GM21367 (cell line): Measurements from ENCODE around the gene SHISA8.

Experiments used
- ATAC-seq: cut with Tn5 transposase; IDR thresholded peaks from one replicate; pipeline ENCODE4 v1.9.1; 2021; ENCODE audit not compliant: unreplicated experiment

The SHISA8 gene

DNA sequence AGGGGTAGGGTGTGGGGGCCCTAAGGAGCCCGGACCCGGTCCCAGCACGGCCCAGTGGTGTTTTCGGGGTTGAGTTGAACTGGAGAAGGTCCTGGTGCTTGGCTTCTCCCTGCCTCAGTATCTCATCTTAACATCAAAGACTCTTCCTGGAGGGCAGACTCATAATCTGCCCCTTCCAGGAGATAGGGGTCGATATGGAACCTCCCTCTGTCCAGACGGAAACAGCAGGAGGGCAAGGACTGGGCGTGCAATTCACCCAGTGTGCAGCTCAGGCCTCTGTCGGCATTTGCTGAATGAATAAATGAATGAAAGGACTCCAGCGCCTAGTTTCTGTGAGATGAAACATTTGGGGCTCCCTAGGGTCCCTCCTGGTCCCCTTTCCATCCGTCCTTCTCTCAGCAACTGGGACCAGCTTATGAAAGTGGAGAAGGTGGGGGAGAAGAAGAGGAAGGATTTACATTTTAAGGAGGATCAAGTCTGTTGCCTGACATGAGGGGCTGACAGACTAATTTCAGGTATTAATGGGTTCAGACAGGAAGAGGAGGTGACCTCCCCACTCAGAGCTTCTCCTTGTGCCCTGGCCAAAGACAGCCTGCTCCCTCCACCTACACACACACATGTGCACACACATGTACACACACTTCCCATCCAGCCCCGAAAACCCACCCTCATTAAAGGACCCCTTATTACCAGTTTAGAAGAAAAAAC is 1.1 kb upstream of the SHISA8 start:
- no peak for ATAC-seq

DNA sequence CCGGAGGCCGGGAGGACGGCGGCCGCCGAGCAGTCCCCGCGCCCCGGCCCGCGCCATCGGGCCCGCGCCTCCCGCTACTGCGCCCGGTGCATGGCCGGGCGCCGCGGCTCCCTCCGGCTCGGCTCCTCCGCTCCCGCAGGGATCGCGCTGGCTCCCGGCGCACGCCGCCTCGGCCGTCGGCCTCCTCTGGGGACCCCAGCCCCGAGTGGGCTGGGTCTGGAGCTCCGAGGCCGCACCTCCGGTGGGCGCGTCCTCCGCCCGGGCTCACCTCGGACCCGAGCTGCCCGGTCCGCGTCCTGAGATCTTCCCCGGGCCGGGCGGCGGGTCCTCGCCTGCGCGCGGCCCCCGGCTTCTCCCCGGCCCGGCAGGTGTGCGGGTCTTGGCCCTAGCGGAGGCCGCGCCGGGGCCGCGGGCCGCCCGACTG is 251 bp downstream of the SHISA8 start:
- ATAC-seq: no peak

DNA sequence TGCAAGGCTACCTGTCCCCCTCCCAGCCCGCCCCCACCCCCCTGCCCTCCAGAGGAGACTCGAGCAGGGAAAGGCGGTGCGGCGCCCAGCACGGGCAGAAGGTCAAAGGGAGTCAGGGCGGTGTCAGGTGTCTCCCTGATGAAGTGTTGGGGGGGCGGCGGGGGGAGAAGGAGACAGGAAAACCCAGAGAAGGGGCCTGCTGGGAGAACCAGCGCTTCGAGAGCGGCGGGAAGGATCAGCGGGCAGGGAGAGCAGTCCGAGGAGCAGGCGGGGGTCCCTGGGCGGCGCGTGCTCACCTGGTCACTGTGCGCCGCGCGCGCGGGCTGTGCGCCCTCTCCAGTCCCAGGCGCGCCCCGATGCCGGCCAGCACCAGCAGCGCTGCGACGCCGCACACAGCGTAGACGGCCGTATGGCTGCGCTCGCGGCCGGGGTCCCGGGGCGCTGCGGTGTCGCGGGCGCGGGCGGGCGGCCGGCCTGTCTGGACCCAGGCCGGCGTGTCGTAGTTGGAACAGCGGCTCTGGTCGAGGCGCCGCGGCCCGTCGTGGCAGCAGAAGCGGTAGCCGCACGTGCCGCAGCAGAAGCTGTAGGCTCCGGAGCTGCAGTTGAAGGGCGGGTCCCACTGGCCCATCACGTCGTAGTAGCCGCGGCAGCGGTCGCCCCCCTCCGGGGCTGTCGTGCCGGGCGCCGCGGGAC is 886 bp downstream of the SHISA8 start:
- ATAC-seq: no peak

DNA sequence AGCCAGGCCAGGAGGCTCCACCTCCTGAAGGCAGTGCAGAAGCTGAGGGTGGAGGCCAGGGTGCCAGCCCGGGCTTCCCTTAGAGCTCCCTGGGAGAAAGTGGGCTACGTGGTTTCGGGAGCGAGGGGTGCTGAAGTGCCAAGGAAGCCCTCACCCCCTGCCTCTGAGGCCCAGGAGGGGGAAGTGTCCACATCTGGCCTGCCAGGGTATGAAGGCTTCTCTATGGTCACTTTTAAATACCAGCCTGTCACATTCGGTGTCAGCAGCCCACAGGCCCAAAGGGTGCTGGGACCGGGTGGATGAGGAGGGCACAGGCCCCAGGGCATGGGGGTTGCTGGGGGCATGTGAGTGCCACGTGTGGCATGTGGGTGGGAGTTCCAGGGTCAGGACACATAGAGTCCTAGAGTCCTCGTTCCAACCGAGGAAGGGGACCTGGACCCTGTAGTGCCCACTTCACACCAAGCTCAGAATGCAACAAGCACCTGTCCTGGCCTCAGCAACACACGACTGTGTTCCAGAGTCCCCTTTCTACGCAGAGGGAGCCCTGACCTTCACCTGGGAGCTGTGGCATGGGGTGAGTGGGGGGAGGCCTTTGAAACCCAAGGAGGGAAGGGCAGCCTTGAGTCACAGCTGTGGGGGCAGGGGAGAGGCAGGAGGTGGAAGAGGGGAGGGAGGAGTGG is 1.7 kb downstream of the SHISA8 start:
- no peak for ATAC-seq

DNA sequence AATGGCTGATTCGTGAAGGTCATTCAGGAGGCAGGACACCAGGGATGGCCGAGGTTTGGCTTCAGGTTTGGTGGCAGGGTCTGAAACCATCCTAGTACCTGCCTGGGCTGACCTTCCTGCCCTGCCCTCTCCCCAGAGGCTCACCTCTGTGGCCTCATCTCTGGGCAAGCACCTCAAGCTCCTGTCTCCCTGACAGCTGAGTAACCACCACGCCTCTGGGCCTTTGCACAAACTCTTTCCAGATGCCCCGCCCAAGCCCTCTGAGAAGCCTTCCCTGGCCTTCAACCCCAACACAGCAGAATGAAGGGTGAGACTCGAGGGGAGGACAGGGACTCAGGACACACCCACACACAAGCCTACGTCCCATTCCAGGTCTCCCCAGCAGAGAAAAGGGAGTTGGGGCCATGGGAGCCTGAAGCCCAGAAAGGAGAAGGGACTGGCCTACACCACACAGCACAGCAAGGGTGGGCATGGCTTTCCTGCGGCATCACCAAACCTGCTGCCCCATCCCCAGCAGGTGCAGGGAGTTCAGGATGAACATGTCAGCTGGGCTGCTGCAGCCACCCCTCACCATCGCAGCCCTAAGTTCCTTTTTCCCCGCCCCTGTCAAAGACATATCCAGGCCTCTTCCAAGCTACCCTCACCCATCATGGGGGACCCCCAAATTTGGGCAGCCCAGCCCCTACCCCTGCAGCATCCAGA is 2.4 kb downstream of the SHISA8 start:
- ATAC-seq: no peak

DNA sequence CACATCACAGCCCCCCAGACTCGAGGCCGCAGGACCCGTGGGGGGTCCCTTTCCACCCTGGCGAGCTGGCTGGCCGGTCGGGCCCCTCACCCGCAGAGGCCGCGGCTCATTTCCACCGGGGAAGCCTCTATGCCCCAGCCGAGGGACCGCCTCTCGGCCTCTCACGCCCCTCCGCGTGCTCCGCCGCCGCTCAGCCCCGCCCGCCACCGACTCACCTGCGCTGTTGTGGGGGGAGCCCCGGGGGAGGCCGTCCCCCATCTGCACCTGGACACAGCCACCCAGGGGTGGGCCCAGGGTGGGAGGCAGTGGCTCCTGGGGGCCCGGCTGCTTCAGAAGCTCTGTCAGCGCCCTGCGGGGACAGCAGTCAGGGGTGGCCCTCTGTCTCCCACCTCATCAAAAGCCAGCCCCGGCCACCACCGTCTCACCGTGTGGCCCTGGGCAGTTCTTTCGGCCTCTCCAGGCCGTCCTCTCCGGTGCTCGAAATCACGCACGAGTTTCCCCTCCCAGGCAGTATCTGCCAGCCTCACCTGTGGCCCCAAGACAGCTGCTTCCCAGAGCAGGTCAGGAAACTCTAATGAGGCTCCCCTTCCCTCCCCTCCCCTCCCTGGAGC is 3.8 kb downstream of the SHISA8 start:
- no peak for ATAC-seq

DNA sequence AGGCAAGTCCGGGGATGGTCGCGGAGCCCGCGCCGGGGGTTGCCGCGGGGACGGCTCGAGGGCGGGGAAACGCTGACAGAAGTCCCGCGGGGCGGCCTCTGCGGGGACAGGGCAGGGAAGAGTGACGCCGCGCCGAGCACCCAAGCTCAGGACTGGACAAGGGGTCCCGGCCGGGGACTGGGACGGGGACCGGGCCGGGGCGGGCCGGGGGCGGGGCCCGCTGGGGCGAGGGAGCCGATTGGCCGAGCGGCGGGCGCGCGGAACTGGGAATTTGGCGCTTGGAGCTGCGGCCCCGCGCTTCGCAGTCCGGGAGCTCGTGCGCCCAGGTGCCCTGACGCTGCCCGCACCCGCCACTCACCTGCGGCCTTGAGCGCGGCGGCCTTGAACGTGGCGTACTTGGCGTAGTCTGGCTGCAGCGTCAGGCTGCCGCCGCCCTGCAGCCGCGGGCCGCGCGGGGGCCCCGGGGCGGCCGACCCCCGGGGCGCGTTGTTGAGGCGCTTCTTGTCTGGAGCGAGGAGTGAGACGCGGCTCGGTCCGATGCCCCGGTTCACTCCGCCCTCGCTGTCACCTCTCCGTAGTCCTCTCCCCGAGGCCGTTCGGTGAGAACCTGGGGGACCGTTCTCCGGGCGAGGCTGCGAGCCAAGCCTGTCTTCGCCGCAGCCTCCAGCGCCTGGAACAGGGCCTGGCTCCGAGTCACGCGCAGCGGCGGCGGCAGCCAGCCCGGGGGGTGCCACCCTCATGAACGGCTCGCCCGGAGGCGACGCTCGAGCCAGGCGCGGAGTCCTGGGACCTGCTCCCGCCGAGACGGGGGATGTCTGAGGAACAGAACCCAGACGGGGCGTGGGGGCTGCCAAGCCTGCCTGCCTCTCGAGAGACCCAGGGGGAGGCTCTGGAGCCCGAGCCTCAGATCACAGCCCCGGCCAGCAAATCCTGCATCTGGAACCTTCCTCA is 4.5 kb downstream of the SHISA8 start:
- no peak for ATAC-seq

DNA sequence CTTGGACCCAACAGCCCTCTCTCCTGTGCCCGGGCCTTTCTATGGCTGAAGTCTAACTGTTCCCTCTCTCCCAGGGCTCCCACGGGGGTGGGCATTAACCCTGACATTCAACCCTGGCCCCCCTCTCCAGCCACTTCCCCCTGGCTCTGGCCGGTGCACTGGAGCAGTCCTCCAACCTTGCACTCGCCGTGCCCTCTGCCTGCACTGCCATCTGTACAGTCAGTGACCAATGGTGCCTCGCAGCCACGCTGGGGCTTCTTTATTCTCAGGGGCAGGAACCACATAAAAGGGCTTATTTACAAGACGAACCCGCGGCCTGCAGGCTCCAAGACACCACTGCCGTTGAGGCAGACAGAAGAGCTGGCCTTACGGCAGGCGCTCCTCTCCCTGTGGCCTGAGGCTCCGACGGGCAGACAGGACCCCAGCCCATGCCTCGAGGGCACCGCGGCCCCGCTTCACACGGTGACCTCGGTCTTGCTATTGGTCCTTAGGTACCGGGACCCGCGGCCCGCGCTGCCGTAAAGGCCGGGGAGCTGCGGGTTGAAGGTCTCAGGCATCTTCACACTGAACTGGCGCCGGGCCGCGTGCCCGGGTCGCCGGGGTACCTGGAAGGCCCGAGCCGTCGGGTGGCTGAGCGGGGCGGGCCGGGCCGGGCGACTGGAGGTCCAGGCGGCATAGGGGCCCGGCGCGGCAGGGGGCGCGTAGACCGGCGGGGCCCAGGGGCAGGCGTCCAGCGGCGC is 5.4 kb downstream of the SHISA8 start:
- no peak for ATAC-seq

DNA sequence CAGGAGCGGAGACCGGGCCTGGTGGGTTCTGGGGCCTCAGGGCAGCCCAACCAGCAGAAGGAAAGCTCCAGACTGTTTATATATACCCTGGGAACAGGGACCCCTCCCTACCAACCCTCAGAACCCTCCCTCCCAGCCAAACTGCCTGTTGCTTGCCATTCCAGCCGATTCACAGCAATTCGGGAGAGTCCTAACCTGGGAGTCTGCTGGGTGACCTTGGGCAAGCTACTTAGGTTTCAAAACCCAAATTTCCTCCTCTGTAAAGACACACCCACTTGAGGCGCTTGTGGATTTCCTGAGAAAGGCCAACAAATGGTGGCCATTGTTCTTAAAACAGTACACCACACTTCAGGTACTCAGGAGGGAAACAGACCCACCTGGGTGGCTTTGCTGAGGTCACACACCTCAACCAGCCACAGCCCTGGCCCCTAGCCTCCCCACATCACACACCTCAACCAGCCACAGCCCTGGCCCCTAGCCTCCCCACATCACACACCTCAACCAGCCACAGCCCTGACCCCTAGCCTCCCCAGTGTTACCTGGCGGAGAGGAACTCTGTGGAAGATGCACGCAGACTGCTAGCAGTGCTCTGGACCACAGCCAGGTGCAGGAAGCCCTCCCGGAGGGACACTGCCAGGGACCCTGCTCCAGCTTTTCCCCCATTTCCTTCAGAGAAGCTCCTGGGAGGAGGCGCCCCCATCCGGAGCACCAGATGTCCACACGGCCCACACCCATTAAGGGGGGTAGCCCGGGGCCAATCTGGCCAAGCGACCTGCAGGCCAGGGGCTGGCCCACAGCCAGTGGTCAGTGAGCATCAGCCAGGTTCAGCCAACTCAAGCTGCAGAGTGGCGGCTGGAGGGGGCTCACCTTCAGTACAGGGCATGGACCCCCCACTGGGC is 6.2 kb downstream of the SHISA8 start:
- no peak for ATAC-seq

DNA sequence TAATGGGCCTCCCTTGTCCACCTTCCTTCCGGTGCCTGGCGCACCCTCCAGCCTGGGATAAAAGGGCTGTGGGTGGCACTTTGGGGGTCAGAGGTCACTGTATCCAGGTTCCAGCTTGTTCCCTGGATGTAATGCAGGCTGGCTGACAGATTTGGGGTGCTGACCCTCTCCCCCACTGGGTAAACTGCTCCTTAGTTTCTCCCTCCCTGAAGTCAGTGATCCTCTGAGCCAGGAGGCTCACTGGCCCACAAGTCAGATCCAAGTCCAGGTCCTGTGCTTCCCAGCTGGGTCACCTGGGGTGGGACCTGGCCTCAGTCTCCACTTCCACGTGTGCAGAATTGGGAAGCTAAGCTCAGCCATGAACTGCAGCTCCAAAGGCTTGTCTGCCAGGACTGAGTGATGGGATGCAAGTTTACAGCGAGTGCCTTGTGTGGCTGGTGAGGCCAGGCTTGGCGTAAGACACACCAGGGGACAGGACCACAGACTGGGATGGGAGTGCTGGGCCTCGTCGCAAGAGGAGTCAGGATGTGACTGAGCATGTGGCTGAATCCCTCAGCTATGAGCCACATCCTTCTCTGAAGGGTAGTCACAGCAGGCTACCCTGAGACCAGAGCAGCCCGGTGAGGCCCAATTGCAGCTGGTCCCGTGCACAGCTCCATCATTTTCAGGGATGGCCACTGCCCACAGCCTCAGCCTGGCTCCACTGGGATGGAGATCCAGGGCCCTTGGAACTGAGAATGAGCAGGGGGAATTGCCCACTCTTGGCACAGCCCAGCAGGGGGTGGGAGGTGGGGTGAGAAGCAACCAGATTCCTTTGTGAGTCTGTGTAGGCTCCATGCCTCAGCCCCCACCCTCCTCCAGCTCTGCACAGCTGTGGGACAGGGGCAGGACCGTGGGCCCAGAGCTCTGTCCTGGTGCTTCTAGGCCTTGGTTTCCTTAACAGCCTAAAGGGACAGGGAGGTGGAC is 7.2 kb downstream of the SHISA8 start:
- ATAC-seq: no peak

DNA sequence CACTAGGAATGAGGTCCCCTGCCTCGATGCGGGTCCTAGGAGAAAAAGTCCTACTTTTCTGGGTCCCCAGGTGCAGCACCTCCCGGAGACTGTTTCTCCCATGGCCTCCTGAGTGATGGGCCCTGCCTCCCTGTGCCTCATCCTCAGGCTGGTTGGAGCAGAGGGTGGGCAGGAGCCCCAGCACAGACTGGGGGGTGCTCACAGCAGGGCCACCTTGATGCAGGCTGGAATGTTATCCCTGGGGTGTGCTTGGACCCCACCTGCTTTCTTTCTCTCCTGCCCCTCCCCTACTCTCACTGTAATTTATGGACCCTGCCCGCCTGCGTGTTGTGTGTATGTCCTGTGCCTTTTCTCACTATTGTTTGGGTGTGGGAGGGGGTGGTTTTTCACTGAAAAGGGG is 8.1 kb downstream of the SHISA8 start:
- no peak for ATAC-seq

DNA sequence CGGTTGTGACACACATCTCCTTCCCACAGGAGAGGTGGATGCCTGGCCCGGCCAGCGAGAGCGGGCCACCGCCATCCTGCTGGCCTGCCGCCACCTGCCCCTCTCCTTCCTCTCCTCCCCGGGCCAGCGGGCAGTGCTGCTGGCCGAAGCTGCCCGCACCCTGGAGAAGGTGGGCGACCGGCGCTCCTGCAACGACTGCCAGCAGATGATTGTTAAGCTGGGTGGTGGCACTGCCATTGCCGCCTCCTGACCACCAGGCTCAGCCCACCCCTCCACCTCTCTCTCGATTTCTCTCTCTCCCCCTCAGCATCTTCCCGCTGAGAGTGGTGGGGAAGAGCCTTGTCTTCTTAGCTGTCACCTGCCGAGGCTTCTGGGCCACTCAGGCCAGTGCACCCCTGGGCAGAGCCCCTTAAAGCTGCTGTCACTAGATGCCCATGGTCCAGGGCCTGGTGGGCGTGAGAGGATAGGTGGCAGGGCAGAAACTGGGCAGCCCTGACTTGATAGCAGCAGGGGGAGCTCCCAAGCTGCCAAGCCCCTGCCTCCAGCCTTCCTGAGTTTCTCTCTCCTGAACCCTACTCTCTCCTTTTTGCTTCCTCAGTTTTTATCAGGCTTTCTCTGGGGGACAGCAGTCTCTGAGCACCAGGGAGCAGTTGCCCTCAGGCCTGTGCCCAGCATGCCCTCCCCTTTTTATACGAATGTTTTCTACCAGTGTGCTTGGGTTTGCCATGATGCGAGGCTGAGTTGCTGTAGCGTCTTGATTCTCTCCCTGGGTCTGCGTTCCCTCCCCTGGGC is 9.3 kb downstream of the SHISA8 start:
- no peak for ATAC-seq

DNA sequence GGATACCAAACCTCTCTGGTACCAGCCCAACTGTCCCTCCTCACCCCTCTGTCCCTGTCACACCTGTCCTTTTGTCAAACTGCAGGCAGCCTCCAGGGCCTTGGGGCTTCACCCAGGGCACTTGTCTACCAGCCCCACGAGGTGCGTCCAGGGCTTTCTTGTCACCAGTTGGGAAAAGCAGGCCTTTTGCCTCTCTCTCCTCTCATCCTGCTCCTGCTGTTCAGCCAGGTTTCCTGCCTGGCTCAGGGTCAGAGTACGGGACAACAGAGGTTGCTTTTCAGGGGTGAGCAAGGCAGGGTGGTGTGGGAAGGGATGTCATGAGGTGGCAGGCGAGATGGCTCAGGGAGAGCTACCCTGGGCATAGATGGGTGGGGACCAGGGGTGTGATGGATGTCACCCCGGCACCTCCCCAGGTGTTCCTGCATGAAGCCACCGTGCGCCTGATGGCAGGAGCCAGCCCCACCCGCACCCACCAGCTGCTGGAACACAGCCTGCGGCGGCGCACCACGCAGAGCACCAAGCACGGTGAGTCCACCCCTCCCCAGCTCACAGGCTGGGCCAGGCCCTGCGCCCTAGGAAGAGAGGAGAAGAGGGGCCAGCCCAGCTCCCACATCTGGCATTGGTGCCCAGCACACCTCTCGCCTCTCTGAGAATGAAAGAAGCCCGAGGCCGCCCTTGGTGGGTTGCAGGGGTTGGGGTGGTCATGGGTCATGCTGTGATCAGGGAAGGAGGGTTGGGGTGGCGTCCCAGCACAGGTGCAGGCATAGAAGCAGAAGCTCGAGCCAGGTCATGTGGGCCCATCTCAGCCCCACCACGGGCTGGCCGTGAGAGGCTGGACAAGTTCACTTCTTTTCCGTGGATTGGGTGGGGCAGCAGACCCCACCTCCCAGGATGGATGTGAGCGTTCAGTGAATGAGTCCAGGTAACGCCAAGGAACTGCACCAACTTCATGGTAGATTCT is 10.1 kb downstream of the SHISA8 start:
- no peak for ATAC-seq

DNA sequence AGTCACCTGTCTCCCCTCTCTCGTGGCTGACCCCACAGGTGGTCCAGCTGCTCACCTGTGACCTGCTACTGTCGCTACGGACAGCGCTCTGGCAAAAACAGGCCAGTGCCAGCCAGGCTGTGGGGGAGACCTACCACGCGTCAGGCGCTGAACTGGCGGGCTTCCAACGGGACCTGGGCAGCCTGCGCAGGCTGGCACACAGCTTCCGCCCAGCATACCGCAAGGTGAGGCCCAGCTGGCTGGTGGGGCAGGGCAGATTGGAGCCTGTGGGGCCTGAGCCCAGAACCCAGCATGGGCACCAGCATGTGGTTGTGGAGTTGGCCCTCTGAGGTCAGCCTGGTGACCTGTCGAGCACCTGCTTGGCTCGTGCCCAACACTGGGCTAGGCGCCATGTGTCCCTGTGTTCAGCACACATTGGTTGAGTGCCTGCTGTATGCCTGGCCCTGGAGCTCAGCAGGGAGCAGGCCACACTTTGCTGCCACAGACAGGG is 11.9 kb downstream of the SHISA8 start:
- no peak for ATAC-seq

DNA sequence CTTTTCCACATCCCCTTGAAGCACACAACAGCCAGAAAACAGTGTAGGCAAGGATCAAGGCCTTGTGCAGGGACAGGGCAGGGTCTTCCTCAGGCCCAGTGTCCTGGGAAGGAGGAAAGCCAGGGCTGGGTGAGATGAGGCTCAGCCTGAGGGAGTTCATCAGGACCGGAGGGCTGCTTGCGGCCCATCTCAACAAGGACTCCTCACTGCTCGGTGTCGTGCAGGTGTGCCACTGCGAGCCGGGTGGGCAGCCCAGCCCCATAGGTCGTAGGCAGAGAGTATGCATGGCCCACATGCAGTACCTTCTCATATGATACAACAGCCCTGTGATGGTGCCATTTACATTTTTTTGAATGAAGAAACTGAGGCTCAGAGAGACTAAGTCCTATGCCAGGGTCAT is 12.9 kb downstream of the SHISA8 start:
- ATAC-seq: no peak
